Stomach (tissue), 9 donors: ENCODE results near the gene HAPLN1. TPM values are rescaled to one million over a fixed set of nuclear protein-coding genes. Genes with fewer than 3 reads are reported as not detected.

Experiments used
- DNase-seq, 2 donors: peaks; one replicate each; pipeline versions ENCODE4 v3.0.0 to v3.0.0-alpha.2; 2013 to 2019
- H3K27ac ChIP-seq, 5 donors: fragments of 200-600 bp in 4 of 5; sonication (generic) in 4 of 5; one replicate each; pipeline ENCODE4 v1.5.1; 2013 to 2019; ENCODE audit warnings: mild to moderate bottlenecking in 1 of 5, moderate library complexity in 1 of 5
- H3K27me3 ChIP-seq, 3 donors: fragments of 200-600 bp; sonication (generic); one replicate each; pipeline ENCODE4 v1.5.1; 2017 to 2019; ENCODE audit warnings: mixed run types in 1 of 3
- H3K36me3 ChIP-seq, 4 donors: fragments of 200-600 bp; sonication (generic); 1 replicate in 3 of 4; 2 replicates in 1 of 4; pipeline ENCODE4 v1.5.1; 2016 to 2019
- H3K4me1 ChIP-seq, 4 donors: fragments of 200-600 bp; sonication (generic); one replicate each; pipeline ENCODE4 v1.5.1; 2016 to 2019
- H3K4me3 ChIP-seq, 4 donors: fragments of 200-600 bp; sonication (generic) in 3 of 4; one replicate each; pipeline ENCODE4 v1.5.1; 2016 to 2019; ENCODE audit warnings: mild to moderate bottlenecking in 1 of 4
- H3K9me3 ChIP-seq, 4 donors: fragments of 200-600 bp; sonication (generic); one replicate each; pipeline ENCODE4 v1.5.1; 2016 to 2019
- CTCF ChIP-seq, 7 experiments: fragments of 450-650 bp in 4 of 7; fragments of 200-600 bp in 3 of 7; sonication (generic) in 3 of 7; IDR thresholded peaks; one replicate each; pipeline ENCODE4 v1.5.1; 2016 to 2019; ENCODE audit warnings: antibody characterized with exemption in 7 of 7, control low read depth in 2 of 7, mild to moderate bottlenecking in 1 of 7
- EP300 ChIP-seq: sonication (generic); formaldehyde crosslinking; IDR thresholded peaks from one replicate; pipeline ENCODE4 v1.6.1; 2017; ENCODE audit warnings: antibody characterized with exemption
- POLR2A ChIP-seq, 4 donors: fragments of 450-650 bp; IDR thresholded peaks; one replicate each; pipeline ENCODE4 v1.6.1; 2016; ENCODE audit warnings: antibody characterized with exemption in 4 of 4, control low read depth in 2 of 4, mild to moderate bottlenecking in 1 of 4, moderate library complexity in 1 of 4
- POLR2AphosphoS5 ChIP-seq, 3 donors: sonication (generic); formaldehyde crosslinking; IDR thresholded peaks; one replicate each; pipeline ENCODE4 v1.6.1; 2016; ENCODE audit warnings: antibody characterized with exemption in 3 of 3
- WGBS, 5 donors: extraction: QIAGEN DNeasy Blood & Tissue Kit in 3 of 5; methylation state at CpG; one replicate each; pipeline versions ENCODE4 v1.1.5 to v1.1.7; 2013 to 2018; 5-methylcytosine and 5-hydroxymethylcytosine counted together
- intact Hi-C: fragments of 100-400 bp; cut with DNase I; formaldehyde crosslinking; loops from one replicate; pipeline ENCODE4 v1.15.1; 2023; ENCODE audit warnings: low total_unique reads
- polyA plus RNA-seq, 3 donors: library from polyadenylated mRNA; stranded (reverse); fragments of 200-250 nt; gene quantifications; one replicate each; pipeline ENCODE4 v1.2.3, GENCODE V29; 2013
- total RNA-seq, 5 donors: library from RNA; depleted of rRNA; stranded (reverse); fragments of >200 nt; gene quantifications; one replicate each; pipeline versions ENCODE4 v1.1.0 to v1.2.3, GENCODE V29; 2014 to 2016
- donor health status: healthy with polysubstance abuse.
- donor health status: Bipolar disorder and iron deficiency.
- donor health status: healthy.

The HAPLN1 gene
- total and polyA plus RNA-seq, 8 donors = 0.08 to 15.2 (median 1.4) TPM; not detected in 1

- Histone ChIP-seq H3K9me3 (no peaks in the 10 kb centered on the region), H3K4me1 (no peaks in the 10 kb centered on the region), H3K27me3 (no peaks in the 10 kb centered on the region), H3K36me3 (no peaks in the 10 kb centered on the region), H3K4me3 (no peak overlapping the region), H3K27ac (no peak overlapping the region)
- TF ChIP-seq CTCF (IDR thresholded peaks at IDR 0.05) (no peak), EP300 (no peak), POLR2A (IDR thresholded peaks at IDR 0.05) (no peak), POLR2AphosphoS5 (IDR thresholded peaks at IDR 0.05) (no peak)
- no peak for DNase-seq
- intact Hi-C loops = no loop called here
- WGBS, 5 donors = 58 to 80% (median 70%) methylated on average over 1 of the region's 1 CpG
These were observed 30.8 kb downstream of the HAPLN1 start for GRCh38 chr5:83689881-83690280.

DNA sequence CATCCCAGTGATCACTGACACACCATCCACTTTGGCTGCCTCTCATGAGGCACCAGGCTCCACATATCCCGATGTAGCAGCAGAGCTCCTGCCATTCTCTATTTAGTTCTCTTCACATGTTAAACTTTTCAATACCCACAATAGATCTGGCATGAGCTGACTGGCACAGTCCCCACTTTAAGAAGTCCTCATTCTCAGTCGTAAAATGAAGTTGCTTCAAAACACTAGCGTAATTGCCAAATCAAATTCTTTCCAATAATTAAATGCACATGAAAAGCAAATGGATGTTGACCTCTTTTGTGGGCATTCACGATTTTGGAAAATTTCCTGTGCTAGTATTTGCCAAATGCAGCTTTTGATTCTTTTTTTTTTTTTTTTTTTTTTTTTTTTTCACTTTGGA lies 32.4 kb downstream of the HAPLN1 start:
- DNase-seq = no peak
- Histone ChIP-seq H3K4me1 (no peaks in the 10 kb centered on the region), H3K27me3 (no peaks in the 10 kb centered on the region), H3K9me3 (no peaks in the 10 kb centered on the region), H3K36me3 (no peaks in the 10 kb centered on the region), H3K27ac (no peak overlapping the region), H3K4me3 (no peak overlapping the region)
- TF ChIP-seq POLR2A (IDR thresholded peaks at IDR 0.05) (no peak), CTCF (IDR thresholded peaks at IDR 0.05) (no peak), EP300 (no peak)
- intact Hi-C loops = no loop called here
- WGBS, 5 donors = 80 to 89% (median 83%) methylated on average over 4 of the region's 4 CpGs

GRCh38 chr5:83687124-83687619 lies 33.5 kb downstream of the HAPLN1 start:
- Histone ChIP-seq H3K27me3 (no peaks in the 10 kb centered on the region), H3K36me3 (no peaks in the 10 kb centered on the region), H3K9me3 (no peaks in the 10 kb centered on the region), H3K4me1 (no peaks in the 10 kb centered on the region), H3K4me3 (no peak overlapping the region), H3K27ac (no peak overlapping the region)
- intact Hi-C loops = no loop called here
- 62 to 73% (median 70%) methylated on average over 2 of the region's 2 CpGs for WGBS, 5 donors
- no peak for DNase-seq
- TF ChIP-seq CTCF (IDR thresholded peaks at IDR 0.05) (no peak), POLR2AphosphoS5 (IDR thresholded peaks at IDR 0.05) (no peak), POLR2A (IDR thresholded peaks at IDR 0.05) (no peak), EP300 (no peak)

- no peak overlapping the region for H3K27ac ChIP-seq
- H3K4me1 ChIP-seq = no peaks in the 10 kb centered on the region
- intact Hi-C loops = no loop called here
- 78 to 84% (median 82%) methylated on average over 2 of the region's 2 CpGs for WGBS, 5 donors
- no peak for DNase-seq
- H3K4me3 ChIP-seq = no peak overlapping the region
- no peaks in the 10 kb centered on the region for H3K27me3 ChIP-seq
- H3K9me3 ChIP-seq = no peaks in the 10 kb centered on the region
- H3K36me3 ChIP-seq = no peaks in the 10 kb centered on the region
- TF ChIP-seq EP300 (no peak), POLR2AphosphoS5 (IDR thresholded peaks at IDR 0.05) (no peak), POLR2A (IDR thresholded peaks at IDR 0.05) (no peak), CTCF (IDR thresholded peaks at IDR 0.05) (no peak)
These were observed 34.4 kb downstream of the HAPLN1 start for GRCh38 chr5:83686251-83686650.
